SK-N-DZ (cell line): ENCODE data around the gene PTPRM.
"Not testable (repeated sequence)": the region's sequence is repeated elsewhere in the genome, so short reads cannot be mapped to it uniquely, and the experiment has no call there.

Source experiments
- DNase-seq: peaks from one replicate; pipeline ENCODE4 v3.0.0-alpha.2; 2015; ENCODE audit warnings: low spot score

The PTPRM gene

DNA sequence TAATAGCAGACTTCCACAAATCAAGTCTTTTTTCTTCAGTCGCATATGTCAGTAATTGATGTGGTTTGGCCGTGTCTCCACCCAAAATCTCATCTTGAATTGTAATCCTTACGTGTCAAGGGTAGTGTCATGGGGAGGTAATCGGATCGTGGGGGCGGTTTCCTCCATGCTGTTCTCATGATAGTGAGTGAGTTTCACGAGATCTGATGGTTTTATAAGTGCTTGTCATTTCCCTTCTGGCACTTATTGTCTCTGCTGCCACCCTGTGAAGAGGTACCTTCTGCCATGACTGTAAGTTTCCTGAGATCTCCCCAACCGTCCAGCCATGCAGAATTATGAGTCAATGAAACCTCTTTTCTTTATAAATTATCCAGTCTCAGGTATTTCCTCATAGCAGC, 478.8 kb downstream of the PTPRM start:
- no peak for DNase-seq

GRCh38 chr18:8046441-8046840, 479.3 kb downstream of the PTPRM start:
- no peak for DNase-seq

DNA sequence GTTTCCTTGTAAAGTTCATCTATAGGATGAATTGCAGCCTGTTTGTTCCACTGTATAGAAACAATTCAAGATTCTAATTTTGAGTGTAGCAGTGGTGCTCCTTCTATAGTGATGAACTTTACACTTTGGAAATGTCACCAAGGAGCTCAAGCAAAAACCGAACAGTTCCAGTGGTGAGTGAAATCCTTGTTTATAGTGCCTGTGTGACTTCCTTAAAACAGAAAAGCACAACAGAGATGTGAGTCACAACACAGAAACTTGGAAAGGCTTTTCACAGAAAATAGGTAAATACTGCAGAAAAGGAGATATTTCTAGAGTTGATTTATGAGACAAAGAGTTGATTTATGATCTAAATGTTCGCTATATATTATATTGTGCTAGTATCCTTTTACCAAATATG, 482.0 kb downstream of the PTPRM start:
- no peak for DNase-seq

- no peak for DNase-seq
Measured at GRCh38 chr18:8050616-8051329, 483.7 kb downstream of the PTPRM start.

DNA sequence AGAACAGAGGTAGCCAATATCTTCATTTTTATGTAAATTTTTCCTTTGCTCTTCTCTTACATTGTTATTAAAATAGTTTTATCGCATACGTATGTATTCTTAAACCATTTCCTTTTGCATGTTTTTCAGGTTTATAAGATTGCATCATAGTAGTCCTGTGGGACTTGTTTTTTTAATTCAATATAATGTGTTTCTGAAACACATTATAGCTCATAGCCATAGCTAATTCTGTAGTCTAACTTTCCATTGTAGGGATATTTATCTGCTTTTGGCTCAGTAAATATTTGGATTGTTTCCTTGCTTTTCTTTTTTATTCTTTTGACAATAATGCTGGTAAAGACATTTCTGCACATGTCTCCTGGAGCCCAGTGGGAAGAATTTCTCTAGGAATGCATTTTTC, 484.3 kb downstream of the PTPRM start:
- DNase-seq: no peak

DNA sequence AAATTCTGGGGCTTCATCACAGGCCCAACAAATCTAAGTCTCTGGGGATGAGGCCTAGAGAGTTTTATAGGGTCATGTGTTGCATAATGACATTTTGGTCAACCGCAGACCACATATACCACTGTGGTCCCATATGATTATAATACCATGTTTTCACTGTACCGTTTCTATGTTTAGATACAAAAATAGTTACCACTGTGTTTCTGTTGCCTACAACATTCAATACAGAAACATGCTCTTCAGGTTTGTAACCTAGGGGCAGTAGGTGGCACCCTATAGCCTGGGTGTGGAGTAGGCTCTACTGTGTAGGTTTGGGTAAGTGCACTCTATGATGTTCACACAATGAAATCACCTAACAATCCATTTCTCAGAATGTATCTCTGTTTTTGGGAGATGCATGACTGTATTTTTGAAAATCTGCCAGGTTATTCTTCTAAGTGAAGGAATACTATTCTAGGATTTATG, 485.2 kb downstream of the PTPRM start:
- no peak for DNase-seq

DNA sequence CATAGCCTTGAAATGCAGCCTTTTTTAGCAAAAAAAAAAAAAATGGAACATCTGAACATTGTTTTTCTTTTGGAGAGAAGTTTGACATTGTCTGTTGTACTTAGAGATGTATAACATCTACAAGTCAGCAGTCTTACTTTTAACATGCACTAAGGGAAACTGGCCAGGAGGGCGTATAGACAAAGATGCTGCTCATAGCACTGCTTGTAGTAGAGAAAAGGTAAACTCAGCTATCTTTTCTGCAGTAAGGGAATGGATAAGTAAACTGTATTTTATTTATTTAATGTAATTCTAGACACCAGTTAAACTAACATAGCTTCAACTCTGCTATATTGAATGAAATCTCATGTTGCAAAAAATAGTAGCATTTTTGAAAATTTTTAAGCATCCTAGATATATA, 489.6 kb downstream of the PTPRM start:
- DNase-seq: no peak

DNA sequence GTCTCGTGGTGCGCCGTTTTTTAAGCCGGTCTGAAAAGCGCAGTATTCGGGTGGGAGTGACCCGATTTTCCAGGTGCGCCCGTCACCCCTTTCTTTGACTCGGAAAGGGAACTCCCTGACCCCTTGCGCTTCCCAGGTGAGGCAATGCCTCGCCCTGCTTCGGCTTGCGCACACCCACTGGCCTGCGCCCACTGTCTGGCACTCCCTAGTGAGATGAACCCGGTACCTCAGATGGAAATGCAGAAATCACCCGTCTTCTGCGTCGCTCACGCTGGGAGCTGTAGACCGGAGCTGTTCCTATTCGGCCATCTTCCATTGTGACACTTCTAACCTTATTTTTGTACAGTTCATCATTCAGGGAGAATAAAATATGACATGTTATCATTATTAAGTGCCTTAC, 496.0 kb downstream of the PTPRM start:
- DNase-seq: not testable (repeated sequence)

GRCh38 chr18:8063733-8064132, 496.6 kb downstream of the PTPRM start:
- DNase-seq: no peak

GRCh38 chr18:8065284-8065683, 498.2 kb downstream of the PTPRM start:
- DNase-seq: no peak

DNA sequence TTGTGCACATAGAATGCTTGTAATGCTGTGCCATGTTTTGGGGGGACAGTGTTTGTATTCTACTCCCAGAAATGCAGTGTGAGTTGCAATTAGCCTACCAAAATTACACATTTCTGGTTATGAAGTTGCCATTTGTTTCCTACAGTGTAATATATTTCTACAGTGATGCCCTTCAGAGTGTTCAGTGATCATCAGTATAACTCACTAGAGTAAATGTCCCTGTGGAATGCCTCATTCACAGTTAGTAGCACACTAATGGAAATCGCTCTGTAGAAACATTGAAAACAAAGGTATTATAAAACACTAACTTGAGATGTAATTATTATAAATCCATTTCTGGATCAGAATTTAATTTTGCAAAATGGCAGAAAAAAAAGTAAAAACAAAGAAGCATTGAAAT, 498.7 kb downstream of the PTPRM start:
- no peak for DNase-seq

DNA sequence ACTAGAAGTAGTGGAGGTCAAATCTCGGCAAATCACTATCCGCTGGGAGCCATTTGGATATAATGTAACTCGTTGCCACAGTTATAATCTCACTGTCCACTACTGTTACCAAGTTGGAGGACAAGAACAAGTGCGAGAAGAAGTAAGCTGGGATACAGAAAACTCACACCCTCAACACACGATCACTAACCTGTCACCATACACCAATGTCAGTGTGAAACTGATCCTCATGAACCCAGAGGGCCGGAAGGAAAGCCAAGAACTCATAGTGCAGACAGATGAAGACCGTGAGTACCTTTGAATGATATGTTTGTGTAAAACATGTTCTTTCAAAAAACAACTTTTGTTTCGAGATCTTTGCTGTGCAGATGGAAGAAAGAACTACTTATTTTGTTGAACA, 502.6 kb downstream of the PTPRM start:
- DNase-seq: no peak

DNA sequence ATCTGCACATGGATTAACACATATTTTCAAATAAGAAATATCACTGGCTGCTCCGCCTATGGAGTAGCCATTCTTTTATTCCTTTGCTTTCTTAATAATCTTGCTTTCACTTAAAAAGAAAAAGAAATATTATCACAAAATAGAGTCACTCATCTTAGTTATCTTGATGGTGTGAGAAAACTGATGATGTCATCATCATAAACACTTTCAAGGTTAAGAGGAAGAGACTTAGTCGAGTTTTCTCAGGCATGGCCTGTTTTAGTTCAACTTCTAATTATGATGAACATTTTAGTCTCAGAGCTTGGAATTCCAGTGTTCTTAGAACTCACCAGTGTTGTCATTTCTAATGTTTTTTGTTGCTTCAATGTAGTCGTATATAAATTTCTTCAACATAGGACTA, 506.1 kb downstream of the PTPRM start:
- no peak for DNase-seq

DNA sequence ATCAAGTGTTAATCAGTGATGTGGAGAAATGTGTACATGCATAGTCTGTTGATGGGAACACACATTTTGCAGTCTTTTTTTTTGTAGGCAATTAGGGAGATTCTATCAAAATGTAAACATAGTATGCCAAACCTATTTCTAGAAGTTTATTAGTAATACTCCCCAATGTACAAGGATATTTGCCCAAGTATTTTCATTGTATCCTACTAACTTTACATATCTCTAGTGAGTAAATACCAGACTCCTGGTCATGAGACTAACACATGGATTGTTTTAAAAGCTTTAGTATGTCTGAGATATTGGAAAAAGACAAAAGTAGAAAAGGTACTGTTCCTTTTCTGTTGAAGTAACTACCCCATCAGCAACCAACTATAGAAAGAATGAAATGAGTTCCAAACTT, 513.0 kb downstream of the PTPRM start:
- DNase-seq: no peak

GRCh38 chr18:8081267-8081666, 514.2 kb downstream of the PTPRM start:
- no peak for DNase-seq

- DNase-seq: no peak
Measured at GRCh38 chr18:8081872-8082553, 514.9 kb downstream of the PTPRM start.

GRCh38 chr18:8084160-8084559, 517.0 kb downstream of the PTPRM start:
- peak; percentile 58 for DNase-seq

GRCh38 chr18:8088626-8089025, 521.5 kb downstream of the PTPRM start:
- DNase-seq: no peak

GRCh38 chr18:8091035-8091434, 523.9 kb downstream of the PTPRM start:
- no peak for DNase-seq

DNA sequence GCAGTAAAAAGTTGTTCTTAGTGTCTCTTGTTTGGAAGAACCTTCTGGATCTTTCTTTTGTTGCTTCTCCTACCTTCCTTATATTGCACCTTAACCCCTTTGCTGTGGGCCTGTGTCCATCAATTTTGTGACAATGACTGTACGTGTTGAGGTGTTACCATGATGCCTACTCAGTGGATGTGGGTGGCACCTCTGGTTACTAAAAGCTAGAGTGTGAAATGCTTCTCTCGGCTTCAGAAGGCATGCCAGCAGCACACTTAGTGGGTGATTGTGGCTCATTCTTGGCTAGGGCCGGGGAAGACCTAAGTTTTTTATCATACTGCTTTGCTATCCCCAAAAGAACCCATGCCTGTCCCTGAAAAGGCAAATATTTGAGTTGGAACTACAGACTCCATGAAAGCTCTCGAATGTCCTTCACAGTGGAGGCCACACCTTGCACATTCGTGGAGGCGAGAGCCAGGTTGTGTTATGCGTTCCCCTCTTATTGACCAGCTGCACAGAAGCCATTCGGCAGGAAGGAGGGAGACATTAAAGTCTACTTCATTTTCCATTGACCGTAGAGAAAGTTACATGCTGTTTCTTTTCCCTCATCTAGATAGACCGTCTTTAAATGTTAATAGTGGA, 528.9 kb downstream of the PTPRM start:
- no peak for DNase-seq

DNA sequence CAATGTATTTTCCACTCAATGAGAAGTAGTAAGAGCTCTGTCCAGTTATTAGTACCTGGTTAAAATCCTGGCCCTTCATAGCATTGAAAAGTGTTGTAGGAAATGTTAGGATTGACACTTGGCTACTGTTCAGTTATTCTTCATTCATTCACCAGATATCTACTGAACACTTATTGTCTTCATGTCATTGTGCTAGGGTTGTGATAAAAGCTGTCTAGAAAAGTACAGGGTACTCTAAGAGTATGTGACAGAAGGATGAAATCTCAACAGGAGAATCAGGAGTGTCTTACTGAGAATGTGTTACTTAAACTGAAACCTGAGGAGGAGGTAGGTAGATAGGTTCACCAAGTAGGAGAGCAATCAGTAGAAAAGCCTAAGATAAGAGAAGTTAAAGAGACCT, 530.3 kb downstream of the PTPRM start:
- DNase-seq: no peak

DNA sequence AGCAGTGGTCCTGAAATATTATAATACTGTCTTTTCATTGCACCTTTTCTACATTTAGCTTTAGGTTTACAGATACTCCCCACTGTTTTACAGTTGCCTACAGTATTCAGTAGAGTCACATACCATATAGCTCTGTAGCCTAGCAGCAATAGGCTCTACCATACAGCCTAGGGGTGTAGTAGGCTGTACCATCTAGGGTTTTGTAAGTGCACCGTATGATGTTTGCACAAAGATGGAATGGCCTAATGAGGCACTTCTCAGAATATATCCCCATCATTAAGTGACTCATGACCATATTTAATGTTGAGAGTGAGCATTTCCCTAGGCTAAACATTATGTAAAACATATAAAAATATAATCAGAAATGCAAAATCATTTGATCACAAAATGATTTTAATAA, 530.8 kb downstream of the PTPRM start:
- no peak for DNase-seq

DNA sequence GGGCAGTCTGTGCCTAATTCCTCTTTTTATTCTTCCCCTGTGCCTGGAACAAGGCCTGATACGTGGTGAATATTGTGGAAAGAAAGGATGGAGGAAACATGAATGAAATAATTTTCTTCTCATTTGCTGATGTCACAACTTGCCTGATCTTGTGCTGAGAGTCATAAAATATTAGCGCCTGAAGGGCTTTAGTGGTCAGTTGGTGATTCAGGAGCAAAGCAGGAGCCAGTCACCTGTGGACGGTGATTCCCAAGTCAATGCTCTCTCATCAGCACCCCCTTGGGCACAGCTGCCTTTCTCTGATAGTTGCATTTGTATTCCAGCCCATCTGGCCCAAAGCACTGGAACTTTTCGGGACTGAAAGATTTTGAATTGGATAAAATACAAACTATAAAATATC, 539.5 kb downstream of the PTPRM start:
- DNase-seq: no peak
